ENCODE data around the gene C9orf50. TPM values are rescaled to one million over a fixed set of nuclear protein-coding genes. Genes with fewer than 3 reads are reported as not detected.

Gene C9orf50
- total RNA-seq, 1 donor from 2014 or later = 0.43 TPM

- H3K4me1 Mint-ChIP-seq (ENCODE audit: low read depth) = peaks cover 17% of the 10 kb centered on the region
- no peak for DNase-seq (ENCODE audit: low spot score, unreplicated experiment)
- H3K9me3 Mint-ChIP-seq (ENCODE audit: low read depth) = no peaks in the 10 kb centered on the region
- H3K4me3 Mint-ChIP-seq (ENCODE audit: low read depth) = no peak overlapping the region
- TF ChIP-seq CTCF (IDR thresholded peaks at IDR 0.05; ENCODE audit: unreplicated experiment) = no peak
- no peaks in the 10 kb centered on the region for H3K36me3 Mint-ChIP-seq (ENCODE audit: insufficient read depth)
- peaks cover 12% of the 10 kb centered on the region for H3K27me3 Mint-ChIP-seq
- H3K27ac Mint-ChIP-seq = no peak overlapping the region
These were observed 34.2 kb downstream of the C9orf50 start for GRCh38 chr9:129586685-129587084.

GRCh38 chr9:129586245-129586644 is 34.7 kb downstream of the C9orf50 start:
- DNase-seq (ENCODE audit: low spot score, unreplicated experiment) = no peak
- Mint-ChIP-seq H3K36me3 (ENCODE audit: insufficient read depth) (no peaks in the 10 kb centered on the region), H3K27ac (no peak overlapping the region), H3K4me1 (ENCODE audit: low read depth) (peaks cover 17% of the 10 kb centered on the region), H3K9me3 (ENCODE audit: low read depth) (no peaks in the 10 kb centered on the region), H3K4me3 (ENCODE audit: low read depth) (no peak overlapping the region), H3K27me3 (peaks cover 12% of the 10 kb centered on the region)
- TF ChIP-seq CTCF (IDR thresholded peaks at IDR 0.05; ENCODE audit: unreplicated experiment) = no peak

GRCh38 chr9:129585352-129585751 is 35.5 kb downstream of the C9orf50 start:
- TF ChIP-seq CTCF (IDR thresholded peaks at IDR 0.05; ENCODE audit: unreplicated experiment) = no peak
- Mint-ChIP-seq H3K9me3 (ENCODE audit: low read depth) (no peaks in the 10 kb centered on the region), H3K27ac (no peak overlapping the region), H3K4me1 (ENCODE audit: low read depth) (peaks cover 17% of the 10 kb centered on the region), H3K4me3 (ENCODE audit: low read depth) (no peak overlapping the region), H3K27me3 (peaks cover 10% of the 10 kb centered on the region), H3K36me3 (ENCODE audit: insufficient read depth) (no peaks in the 10 kb centered on the region)
- no peak for DNase-seq (ENCODE audit: low spot score, unreplicated experiment)

GRCh38 chr9:129584136-129584535 is 36.8 kb downstream of the C9orf50 start:
- Mint-ChIP-seq H3K36me3 (ENCODE audit: insufficient read depth) (no peaks in the 10 kb centered on the region), H3K4me1 (ENCODE audit: low read depth) (peaks cover 25% of the 10 kb centered on the region), H3K27me3 (peaks cover 5% of the 10 kb centered on the region), H3K4me3 (ENCODE audit: low read depth) (no peak overlapping the region), H3K27ac (no peak overlapping the region), H3K9me3 (ENCODE audit: low read depth) (no peaks in the 10 kb centered on the region)
- TF ChIP-seq CTCF (IDR thresholded peaks at IDR 0.05; ENCODE audit: unreplicated experiment) = no peak
- DNase-seq (ENCODE audit: low spot score, unreplicated experiment) = no peak

- H3K4me1 Mint-ChIP-seq (ENCODE audit: low read depth) = peaks cover 25% of the 10 kb centered on the region
- no peak overlapping the region for H3K27ac Mint-ChIP-seq
- no peak for DNase-seq (ENCODE audit: low spot score, unreplicated experiment)
- TF ChIP-seq CTCF (IDR thresholded peaks at IDR 0.05; ENCODE audit: unreplicated experiment) = no peak
- H3K36me3 Mint-ChIP-seq (ENCODE audit: insufficient read depth) = no peaks in the 10 kb centered on the region
- H3K27me3 Mint-ChIP-seq = no peaks in the 10 kb centered on the region
- no peaks in the 10 kb centered on the region for H3K9me3 Mint-ChIP-seq (ENCODE audit: low read depth)
- H3K4me3 Mint-ChIP-seq (ENCODE audit: low read depth) = no peak overlapping the region
These were observed 37.4 kb downstream of the C9orf50 start for GRCh38 chr9:129583308-129584038.
